ENCODE results near the gene ARL3. TPM values are rescaled to one million over a fixed set of nuclear protein-coding genes. Genes with fewer than 3 reads are reported as not detected.

The ARL3 gene
- total RNA-seq, 1 experiment from 2014 or later: 13.3 TPM

- TF ChIP-seq ZNF281 (CRISPR knock-in tag; IDR thresholded peaks at IDR 0.05) (peak; percentile 69; the same call in 1 of the 2 replicates), CREM (CRISPR knock-in tag; IDR thresholded peaks at IDR 0.05) (peak; percentile 13; the same call in 1 of the 2 replicates), ESRRA (CRISPR knock-in tag; IDR thresholded peaks at IDR 0.05; ENCODE audit: borderline replicate concordance) (no peak), SMAD3 (CRISPR knock-in tag; IDR thresholded peaks at IDR 0.05; ENCODE audit: borderline replicate concordance) (peak; percentile 60; the same call in 1 of the 2 replicates), NFE2L1 (CRISPR knock-in tag; IDR thresholded peaks at IDR 0.05) (no peak), ZNF416 (CRISPR knock-in tag; IDR thresholded peaks at IDR 0.05) (no peak)
These were observed at the start of gene ARL3 (continued) for GRCh38 chr10:102713814-102714620.

GRCh38 chr10:102763037-102763607 is 48.9 kb upstream of the ARL3 start:
- peaks cover 17% of the 10 kb centered on the region; the same call in 1 of the 2 replicates for H3K36me3 Mint-ChIP-seq
- TF ChIP-seq SOX15 (CRISPR knock-in tag; IDR thresholded peaks at IDR 0.05): no peak
- TF ChIP-seq MLX (CRISPR knock-in tag; IDR thresholded peaks at IDR 0.05): no peak
- TF ChIP-seq ZNF416 (CRISPR knock-in tag; IDR thresholded peaks at IDR 0.05): no peak
- TF ChIP-seq TP53 (CRISPR knock-in tag; IDR thresholded peaks at IDR 0.05): no peak
- TF ChIP-seq ZNF263 (CRISPR knock-in tag; IDR thresholded peaks at IDR 0.05; ENCODE audit: low read depth): no peak
- no peak for TF ChIP-seq JAZF1 (CRISPR knock-in tag; IDR thresholded peaks at IDR 0.05)
- H3K27me3 Mint-ChIP-seq (ENCODE audit: low read depth): no peaks in the 10 kb centered on the region
- H3K4me3 Mint-ChIP-seq: no peak overlapping the region
- ChIA-PET CTCF (interaction anchor here (0.6 to 1.1 kb wide), 2 partner anchors 12 to 138 kb away, joined by 3 to 4 read pairs; no protein-coding TSS in a partner anchor), POLR2A (no interaction called here)
- peaks cover 4% of the 10 kb centered on the region; the same call in 1 of the 2 replicates for H3K9me3 Mint-ChIP-seq
- no peak for DNase-seq (ENCODE audit: low spot score)
- no peak for ATAC-seq
- no peak overlapping the region for H3K27ac Mint-ChIP-seq
- H3K4me1 Mint-ChIP-seq: peaks cover 8% of the 10 kb centered on the region; the same call in 1 of the 2 replicates

GRCh38 chr10:102762401-102763015 is 48.3 kb upstream of the ARL3 start:
- peak overlapping the region; percentile 19; the same call in 1 of the 2 replicates for H3K27ac Mint-ChIP-seq

More at GRCh38 chr10:102762401-102763015, 48.3 kb upstream of the ARL3 start:
- TF ChIP-seq MXD4 (CRISPR knock-in tag; IDR thresholded peaks at IDR 0.05; ENCODE audit: borderline replicate concordance): no peak
- TF ChIP-seq NFYB (CRISPR knock-in tag; conservative IDR thresholded peaks at IDR 0.05; ENCODE audit: low read depth): no peak
- no peak for TF ChIP-seq GTF2I (CRISPR knock-in tag; conservative IDR thresholded peaks at IDR 0.05)
- TF ChIP-seq ZNF512 (CRISPR knock-in tag; IDR thresholded peaks at IDR 0.05; ENCODE audit: borderline replicate concordance): no peak
- no peak for TF ChIP-seq ZNF416 (CRISPR knock-in tag; IDR thresholded peaks at IDR 0.05)
- no peak for TF ChIP-seq ZSCAN18 (CRISPR knock-in tag; IDR thresholded peaks at IDR 0.05)
- no peak for TF ChIP-seq ZNF396 (CRISPR knock-in tag; IDR thresholded peaks at IDR 0.05; ENCODE audit: borderline replicate concordance)
- no peak for TF ChIP-seq CTCF (IDR thresholded peaks at IDR 0.05)
- no peak for TF ChIP-seq USF2 (CRISPR knock-in tag; IDR thresholded peaks at IDR 0.05)
- no peak for TF ChIP-seq IRF1 (CRISPR knock-in tag; IDR thresholded peaks at IDR 0.05)
- DNase-seq (ENCODE audit: low spot score): no peak
- Mint-ChIP-seq H3K9me3 (peaks cover 4% of the 10 kb centered on the region; the same call in 1 of the 2 replicates), H3K27me3 (ENCODE audit: low read depth) (no peaks in the 10 kb centered on the region), H3K4me3 (no peak overlapping the region), H3K36me3 (peaks cover 17% of the 10 kb centered on the region; the same call in 1 of the 2 replicates), H3K4me1 (peaks cover 8% of the 10 kb centered on the region; the same call in 1 of the 2 replicates)
- CTCF ChIA-PET: interaction anchor here (0.6 kb wide), 1 partner anchor 13 kb away, joined by 3 read pairs; no protein-coding TSS in a partner anchor
- POLR2A ChIA-PET: no interaction called here
- no peak for ATAC-seq

Data from WTC11 (cell line).